ENCODE measurements around the gene MRGPRE.

Gene MRGPRE

DNA sequence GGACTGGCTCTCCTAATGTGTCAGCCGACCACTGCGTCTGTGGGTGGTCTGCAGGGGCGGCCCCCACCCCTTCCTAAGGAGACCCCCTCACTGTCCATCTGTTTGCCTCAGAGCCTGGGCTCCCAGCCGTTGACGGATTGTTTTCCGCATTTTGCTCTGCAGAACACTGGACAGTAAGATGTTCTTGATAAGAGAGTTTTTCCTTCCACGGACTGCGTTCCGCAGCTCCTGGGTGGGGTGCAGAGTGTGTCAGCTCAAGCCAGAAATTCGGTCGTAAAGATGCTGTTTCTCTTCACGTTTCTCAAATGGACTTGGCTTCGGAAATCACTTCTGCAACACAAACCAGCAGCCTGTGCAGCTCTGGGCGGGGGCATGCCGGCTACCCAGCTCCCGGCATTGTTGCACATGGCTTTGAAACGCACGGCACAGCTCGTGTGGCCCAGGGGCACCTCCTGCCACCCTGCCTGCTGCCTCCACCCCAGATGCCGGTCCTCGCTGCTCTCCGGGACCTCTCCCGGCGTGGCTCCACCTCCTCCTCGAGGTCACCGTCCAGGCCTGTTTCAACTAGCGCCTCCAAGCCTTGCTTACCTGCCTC is 10.7 kb downstream of the MRGPRE start:
- peaks cover 4% of the 10 kb centered on the region for H3K4me1 Mint-ChIP-seq (ENCODE audit: low read depth)
- no peaks in the 10 kb centered on the region for H3K9me3 Mint-ChIP-seq
- H3K36me3 Mint-ChIP-seq (ENCODE audit: low read depth) = no peaks in the 10 kb centered on the region
- H3K4me3 Mint-ChIP-seq = no peak overlapping the region
- no peaks in the 10 kb centered on the region for H3K27me3 Mint-ChIP-seq
- H3K27ac Mint-ChIP-seq = no peak overlapping the region

- H3K27ac Mint-ChIP-seq = no peak overlapping the region
- H3K27me3 Mint-ChIP-seq = no peaks in the 10 kb centered on the region
- H3K4me3 Mint-ChIP-seq = no peak overlapping the region
- peaks cover 4% of the 10 kb centered on the region for H3K4me1 Mint-ChIP-seq (ENCODE audit: low read depth)
- H3K36me3 Mint-ChIP-seq (ENCODE audit: low read depth) = no peaks in the 10 kb centered on the region
- H3K9me3 Mint-ChIP-seq = no peaks in the 10 kb centered on the region
Measured at GRCh38 chr11:3220521-3221407, 11.5 kb downstream of the MRGPRE start.

- Mint-ChIP-seq H3K27me3 (peaks cover under 1% of the 10 kb centered on the region), H3K27ac (no peak overlapping the region), H3K4me3 (no peak overlapping the region), H3K36me3 (ENCODE audit: low read depth) (no peaks in the 10 kb centered on the region), H3K9me3 (no peaks in the 10 kb centered on the region), H3K4me1 (ENCODE audit: low read depth) (peaks cover 4% of the 10 kb centered on the region)
Measured at GRCh38 chr11:3220101-3220500, 12.1 kb downstream of the MRGPRE start.

- Mint-ChIP-seq H3K4me3 (no peak overlapping the region), H3K9me3 (no peaks in the 10 kb centered on the region), H3K36me3 (ENCODE audit: low read depth) (no peaks in the 10 kb centered on the region), H3K4me1 (ENCODE audit: low read depth) (peaks cover 4% of the 10 kb centered on the region), H3K27me3 (peaks cover 5% of the 10 kb centered on the region), H3K27ac (no peak overlapping the region)
Measured at GRCh38 chr11:3219281-3219892, 12.8 kb downstream of the MRGPRE start.

GRCh38 chr11:3218483-3219280 is 13.5 kb downstream of the MRGPRE start, which contains the start of gene MRGPRG:
Gene MRGPRG (minus strand): TSS chr11:3218813. CDS start chr11:3218813, 0 bp downstream.
- H3K36me3 Mint-ChIP-seq (ENCODE audit: low read depth) = no peaks in the 10 kb centered on the region
- H3K4me1 Mint-ChIP-seq (ENCODE audit: low read depth) = peaks cover 4% of the 10 kb centered on the region
- no peak within 1 kb of the TSS for H3K4me3 Mint-ChIP-seq
- H3K27me3 Mint-ChIP-seq = peaks cover 5% of the 10 kb centered on the region
- H3K27ac Mint-ChIP-seq = no peak within 1 kb of the TSS
- H3K9me3 Mint-ChIP-seq = no peaks in the 10 kb centered on the region

DNA sequence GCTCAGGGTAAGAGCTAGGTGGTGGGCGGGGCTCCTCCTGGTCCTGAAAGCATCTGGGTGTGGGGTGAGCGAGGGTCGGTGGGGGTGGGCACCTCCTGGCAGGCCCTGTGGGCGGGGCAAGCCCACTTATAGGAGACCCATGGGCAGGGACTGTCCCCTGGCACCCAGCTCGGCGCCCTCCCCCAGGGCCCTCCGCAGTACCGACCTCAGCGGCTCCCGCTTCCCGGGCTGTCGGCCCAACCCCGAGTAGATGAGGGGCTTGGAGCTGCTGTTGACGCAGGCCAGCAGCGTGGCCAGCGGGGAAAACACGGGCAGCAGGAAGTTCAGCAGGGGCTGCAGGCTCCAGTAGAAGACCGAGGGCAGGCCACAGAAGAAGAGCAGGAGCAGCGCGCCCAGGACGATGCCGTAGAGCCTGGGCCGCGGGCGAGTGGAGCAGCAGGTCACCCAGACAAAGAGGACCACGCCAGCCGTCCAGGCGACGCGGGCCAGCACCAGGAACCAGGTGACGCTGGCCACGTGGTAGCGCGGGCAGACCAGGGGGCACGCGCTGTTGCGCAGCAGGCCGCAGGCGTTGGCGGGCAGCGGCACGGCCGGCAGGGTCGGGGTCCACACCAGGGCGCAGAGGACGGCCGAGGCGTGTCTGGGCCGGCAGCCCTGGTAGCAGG is 14.3 kb downstream of the MRGPRE start:
- Mint-ChIP-seq H3K4me3 (no peak overlapping the region), H3K27me3 (peaks cover 5% of the 10 kb centered on the region), H3K9me3 (no peaks in the 10 kb centered on the region), H3K4me1 (ENCODE audit: low read depth) (peaks cover 4% of the 10 kb centered on the region), H3K27ac (no peak overlapping the region), H3K36me3 (ENCODE audit: low read depth) (no peaks in the 10 kb centered on the region)

GRCh38 chr11:3216027-3216525 is 16.1 kb downstream of the MRGPRE start:
- H3K4me1 Mint-ChIP-seq (ENCODE audit: low read depth) = no peaks in the 10 kb centered on the region
- no peak overlapping the region for H3K4me3 Mint-ChIP-seq
- H3K9me3 Mint-ChIP-seq = peaks cover 6% of the 10 kb centered on the region
- peaks cover 14% of the 10 kb centered on the region for H3K27me3 Mint-ChIP-seq
- no peaks in the 10 kb centered on the region for H3K36me3 Mint-ChIP-seq (ENCODE audit: low read depth)
- H3K27ac Mint-ChIP-seq = no peak overlapping the region

DNA sequence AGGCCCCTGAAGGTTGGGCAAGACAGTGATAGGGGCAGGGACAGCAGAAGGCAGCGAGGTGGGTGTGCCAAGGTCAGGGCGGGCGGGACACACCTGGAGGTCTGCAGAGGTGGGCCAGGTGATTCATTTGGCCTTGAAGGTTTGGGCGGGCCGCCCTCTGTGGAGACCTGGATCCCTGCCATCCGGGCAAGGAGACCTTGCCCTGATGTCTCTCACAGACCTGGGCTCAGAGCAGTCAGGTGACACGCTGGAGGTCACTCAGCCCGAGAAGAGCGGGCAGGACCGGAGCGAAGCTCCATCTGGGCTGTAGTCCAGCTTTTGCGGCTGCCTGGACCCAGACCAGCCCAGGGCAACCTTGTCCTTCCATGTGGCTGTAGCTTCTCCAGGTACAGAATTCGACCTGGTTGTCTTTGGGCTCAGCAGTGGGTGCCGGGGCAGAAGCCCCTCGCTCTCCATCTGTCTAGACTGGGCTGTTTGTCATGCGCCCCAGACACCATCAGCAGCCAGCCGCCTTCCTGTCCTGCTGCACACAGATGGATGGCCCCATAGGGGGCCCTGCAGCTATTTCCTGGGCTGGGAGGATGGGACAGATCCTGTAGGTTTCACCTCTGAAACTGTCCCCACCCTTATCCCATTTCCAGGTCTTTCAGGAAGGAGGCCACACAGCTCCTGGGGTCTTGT is 16.7 kb downstream of the MRGPRE start:
- H3K36me3 Mint-ChIP-seq (ENCODE audit: low read depth) = no peaks in the 10 kb centered on the region
- no peak overlapping the region for H3K4me3 Mint-ChIP-seq
- H3K9me3 Mint-ChIP-seq = peaks cover 6% of the 10 kb centered on the region
- H3K27ac Mint-ChIP-seq = no peak overlapping the region
- no peaks in the 10 kb centered on the region for H3K4me1 Mint-ChIP-seq (ENCODE audit: low read depth)
- peaks cover 14% of the 10 kb centered on the region for H3K27me3 Mint-ChIP-seq

DNA sequence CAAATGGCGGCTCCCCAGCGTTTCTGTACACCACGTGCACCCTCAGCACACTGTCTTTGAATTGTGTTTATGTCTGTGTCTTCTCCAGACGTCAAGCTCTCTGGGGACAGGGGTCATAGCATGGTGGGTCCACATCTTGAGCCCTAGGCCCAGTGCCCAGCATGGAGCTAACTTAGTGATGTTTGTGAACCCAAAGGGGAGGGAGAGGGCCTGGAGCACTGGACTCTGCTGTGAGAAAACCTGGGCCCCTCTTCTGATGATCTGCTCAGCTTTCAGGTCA is 17.9 kb downstream of the MRGPRE start:
- H3K27me3 Mint-ChIP-seq = peaks cover 14% of the 10 kb centered on the region
- H3K4me1 Mint-ChIP-seq (ENCODE audit: low read depth) = no peaks in the 10 kb centered on the region
- H3K27ac Mint-ChIP-seq = no peak overlapping the region
- H3K4me3 Mint-ChIP-seq = no peak overlapping the region
- no peaks in the 10 kb centered on the region for H3K36me3 Mint-ChIP-seq (ENCODE audit: low read depth)
- peaks cover 6% of the 10 kb centered on the region for H3K9me3 Mint-ChIP-seq

DNA sequence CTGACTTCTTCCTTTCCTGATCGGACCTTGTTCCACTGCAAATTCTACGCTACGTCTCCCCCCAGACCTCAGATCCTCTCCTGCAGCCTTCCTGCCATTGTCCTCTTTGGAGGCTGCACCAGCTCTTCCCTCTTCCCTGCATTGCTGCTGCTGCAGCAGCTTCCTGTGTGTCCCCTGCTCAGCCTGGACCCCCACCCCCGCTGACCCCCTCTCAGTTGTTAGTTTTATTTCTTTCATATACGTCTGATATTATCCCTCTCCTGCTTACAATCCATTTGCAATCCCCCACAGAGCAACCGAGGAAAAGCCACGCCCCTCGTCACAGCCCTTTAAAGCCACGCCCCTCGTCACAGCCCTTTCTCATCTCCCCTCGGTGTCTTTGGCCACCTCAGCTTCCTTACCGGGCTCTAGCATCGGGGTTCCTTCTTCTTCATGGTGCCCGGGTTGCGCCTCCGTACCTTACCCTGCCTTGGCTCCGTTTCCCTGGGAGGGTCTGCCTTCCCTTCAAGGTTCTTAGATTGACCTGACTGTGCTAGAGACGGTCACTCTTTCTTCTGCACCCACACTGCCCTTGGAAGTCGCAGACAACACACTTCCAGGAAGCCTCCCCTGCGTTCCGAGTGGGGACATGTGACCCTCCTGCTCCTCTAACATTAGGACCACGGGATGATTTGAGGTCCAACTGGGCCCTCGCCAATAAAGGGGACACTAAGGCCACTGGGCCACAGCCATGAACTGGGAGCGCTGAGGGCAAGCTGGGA is 18.4 kb downstream of the MRGPRE start:
- Mint-ChIP-seq H3K27me3 (peaks cover 14% of the 10 kb centered on the region), H3K9me3 (peaks cover 6% of the 10 kb centered on the region), H3K27ac (no peak overlapping the region), H3K4me1 (ENCODE audit: low read depth) (no peaks in the 10 kb centered on the region), H3K36me3 (ENCODE audit: low read depth) (no peaks in the 10 kb centered on the region), H3K4me3 (no peak overlapping the region)

DNA sequence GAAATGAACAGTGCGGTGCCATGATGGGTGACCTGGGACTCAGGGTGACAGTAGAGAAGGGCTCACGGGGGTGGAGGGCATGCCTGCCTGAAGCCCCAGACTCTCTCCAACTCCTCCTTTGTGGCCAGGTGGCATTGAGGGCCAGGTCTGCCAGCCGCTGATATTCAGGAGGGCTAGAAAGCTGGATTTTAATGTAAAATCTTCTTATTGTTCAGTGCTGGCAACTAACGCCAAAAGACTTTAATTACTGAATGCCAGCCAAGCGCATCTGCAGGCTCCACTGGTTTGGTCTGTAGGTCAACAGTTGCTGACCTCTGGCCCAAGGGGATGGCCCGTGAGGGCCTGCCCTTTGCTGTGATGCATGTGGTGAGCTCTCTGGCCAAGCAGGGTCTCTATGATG is 23.9 kb downstream of the MRGPRE start:
- Mint-ChIP-seq H3K27me3 (peaks cover 9% of the 10 kb centered on the region), H3K9me3 (peaks cover 6% of the 10 kb centered on the region), H3K4me1 (ENCODE audit: low read depth) (no peaks in the 10 kb centered on the region), H3K4me3 (no peak overlapping the region), H3K36me3 (ENCODE audit: low read depth) (no peaks in the 10 kb centered on the region), H3K27ac (no peak overlapping the region)

DNA sequence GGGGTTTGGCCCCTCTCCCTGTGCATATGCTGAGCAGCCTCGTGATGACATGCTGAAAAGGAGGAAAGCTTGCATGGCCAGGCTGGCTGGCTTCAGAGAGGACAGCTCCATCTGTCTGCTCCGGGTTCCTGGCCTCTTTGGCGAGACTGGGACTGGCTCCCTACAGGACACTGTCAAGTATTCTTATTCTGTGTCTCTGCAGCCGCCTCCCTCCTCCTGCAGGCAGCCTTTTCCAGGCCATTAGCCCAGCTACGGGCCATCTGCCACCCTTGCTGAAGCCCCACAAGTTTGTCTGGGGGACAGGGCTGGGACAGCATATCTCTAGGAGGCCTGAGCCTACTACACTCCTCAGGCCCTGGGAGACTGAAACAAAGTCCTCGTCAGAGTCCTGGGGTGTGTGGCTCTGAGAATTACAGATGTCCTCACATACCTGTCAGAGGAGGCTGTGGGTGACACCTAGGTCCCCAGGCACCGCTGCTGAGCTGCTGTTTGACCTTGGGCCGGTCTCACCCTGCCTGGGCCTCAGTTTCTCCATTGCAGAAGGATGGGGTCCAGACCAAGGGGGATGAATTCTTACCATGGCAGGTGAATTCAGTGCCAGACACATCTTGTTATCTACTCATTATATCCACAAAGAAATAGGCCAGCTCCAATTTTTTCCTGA is 24.6 kb downstream of the MRGPRE start:
- Mint-ChIP-seq H3K4me1 (ENCODE audit: low read depth) (peaks cover 1% of the 10 kb centered on the region), H3K9me3 (peaks cover 6% of the 10 kb centered on the region), H3K36me3 (ENCODE audit: low read depth) (no peaks in the 10 kb centered on the region), H3K27me3 (peaks cover 10% of the 10 kb centered on the region), H3K4me3 (no peak overlapping the region), H3K27ac (no peak overlapping the region)

DNA sequence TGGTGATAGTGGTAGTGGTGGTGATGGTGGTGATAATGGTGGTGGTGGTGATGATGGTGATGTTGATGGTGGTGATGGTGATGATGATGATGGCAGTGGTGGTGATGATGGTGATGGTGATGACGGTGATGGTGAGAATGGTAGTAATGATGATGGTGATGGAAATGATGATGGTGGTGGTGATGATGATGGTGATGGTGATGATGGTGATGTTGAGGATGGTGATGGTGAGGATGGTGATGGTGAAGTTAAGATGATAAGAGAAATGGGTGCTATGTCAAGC is 25.4 kb downstream of the MRGPRE start:
- no peak overlapping the region for H3K27ac Mint-ChIP-seq
- H3K27me3 Mint-ChIP-seq = peaks cover 11% of the 10 kb centered on the region
- no peaks in the 10 kb centered on the region for H3K36me3 Mint-ChIP-seq (ENCODE audit: low read depth)
- H3K4me1 Mint-ChIP-seq (ENCODE audit: low read depth) = peaks cover 5% of the 10 kb centered on the region
- peaks cover 5% of the 10 kb centered on the region for H3K9me3 Mint-ChIP-seq
- H3K4me3 Mint-ChIP-seq = no peak overlapping the region
